Brain microvascular endothelial cell (primary cell): ENCODE data around the gene SMIM23.

Experiments
- DNase-seq: peaks from one replicate; pipeline ENCODE4 v3.0.0-alpha.2; 2020
- H3K27ac ChIP-seq: fragments of 250-450 bp; sonication (Bioruptor Pico); 2 replicates; pipeline ENCODE4 v1.5.1; 2020; ENCODE audit warnings: mild to moderate bottlenecking, moderate library complexity
- H3K27me3 ChIP-seq: fragments of 250-450 bp; sonication (Bioruptor Pico); replicated peaks from 2 replicates; pipeline ENCODE4 v1.5.1; 2020; ENCODE audit warnings: mild to moderate bottlenecking
- H3K36me3 ChIP-seq: fragments of 250-450 bp; sonication (Bioruptor Pico); replicated peaks from 2 replicates; pipeline ENCODE4 v1.5.1; 2020; ENCODE audit warnings: mild to moderate bottlenecking
- H3K4me3 ChIP-seq: 2 replicates; pipeline ENCODE4 v1.5.1; 2011; ENCODE audit warnings: low read depth, mild to moderate bottlenecking, control low read depth, low read length, moderate library complexity
- in situ Hi-C: cut with HindIII; loops from 2 replicates; pipeline ENCODE4 v1.10.0; 2017; ENCODE audit warnings: low sequenced_read_pairs, low pct_ligation_motif_present
- TF ChIP-seq, protein P1 (sequence below): IDR thresholded peaks from 2 replicates; pipeline ENCODE4 v1.5.1; 2011; ENCODE audit warnings: low read depth, mild to moderate bottlenecking, moderate library complexity, low read length, control low read depth, inconsistent platforms; ENCODE audit errors: missing control alignments

The SMIM23 gene

GRCh38 chr5:171785517-171785916 is at the start of gene SMIM23:
TSS of gene SMIM23 (plus strand) at chr5:171785817. CDS start at chr5:171785872, 55 bp downstream.
- no peak for DNase-seq
- no peak within 1 kb of the TSS for H3K27ac ChIP-seq
- in situ Hi-C loops: no loop called here
- no peak within 1 kb of the TSS for H3K4me3 ChIP-seq
- no peaks in the 10 kb centered on the region for H3K27me3 ChIP-seq
- TF ChIP-seq, protein P1, sequence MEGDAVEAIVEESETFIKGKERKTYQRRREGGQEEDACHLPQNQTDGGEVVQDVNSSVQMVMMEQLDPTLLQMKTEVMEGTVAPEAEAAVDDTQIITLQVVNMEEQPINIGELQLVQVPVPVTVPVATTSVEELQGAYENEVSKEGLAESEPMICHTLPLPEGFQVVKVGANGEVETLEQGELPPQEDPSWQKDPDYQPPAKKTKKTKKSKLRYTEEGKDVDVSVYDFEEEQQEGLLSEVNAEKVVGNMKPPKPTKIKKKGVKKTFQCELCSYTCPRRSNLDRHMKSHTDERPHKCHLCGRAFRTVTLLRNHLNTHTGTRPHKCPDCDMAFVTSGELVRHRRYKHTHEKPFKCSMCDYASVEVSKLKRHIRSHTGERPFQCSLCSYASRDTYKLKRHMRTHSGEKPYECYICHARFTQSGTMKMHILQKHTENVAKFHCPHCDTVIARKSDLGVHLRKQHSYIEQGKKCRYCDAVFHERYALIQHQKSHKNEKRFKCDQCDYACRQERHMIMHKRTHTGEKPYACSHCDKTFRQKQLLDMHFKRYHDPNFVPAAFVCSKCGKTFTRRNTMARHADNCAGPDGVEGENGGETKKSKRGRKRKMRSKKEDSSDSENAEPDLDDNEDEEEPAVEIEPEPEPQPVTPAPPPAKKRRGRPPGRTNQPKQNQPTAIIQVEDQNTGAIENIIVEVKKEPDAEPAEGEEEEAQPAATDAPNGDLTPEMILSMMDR: no peak
- no peaks in the 10 kb centered on the region for H3K36me3 ChIP-seq

GRCh38 chr5:171736976-171737891 is 48.4 kb upstream of the SMIM23 start:
- TF ChIP-seq, protein P1: no peak
- H3K27ac ChIP-seq: no peak overlapping the region
- DNase-seq: no peak
- no peaks in the 10 kb centered on the region for H3K36me3 ChIP-seq
- in situ Hi-C loops: no loop called here
- peaks cover 2% of the 10 kb centered on the region for H3K27me3 ChIP-seq
- no peak overlapping the region for H3K4me3 ChIP-seq

- Histone ChIP-seq H3K36me3 (no peaks in the 10 kb centered on the region), H3K27me3 (peaks cover 2% of the 10 kb centered on the region), H3K27ac (no peak overlapping the region), H3K4me3 (no peak overlapping the region)
- DNase-seq: no peak
- TF ChIP-seq, protein P1: no peak
- in situ Hi-C loops: no loop called here
Observed at GRCh38 chr5:171738501-171738900, 47.1 kb upstream of the SMIM23 start.

GRCh38 chr5:171739271-171739670 is 46.3 kb upstream of the SMIM23 start:
- H3K36me3 ChIP-seq: no peaks in the 10 kb centered on the region
- DNase-seq: no peak
- in situ Hi-C loops: no loop called here
- H3K27ac ChIP-seq: no peak overlapping the region
- no peak overlapping the region for H3K4me3 ChIP-seq
- TF ChIP-seq, protein P1: no peak
- H3K27me3 ChIP-seq: peaks cover 2% of the 10 kb centered on the region

DNA sequence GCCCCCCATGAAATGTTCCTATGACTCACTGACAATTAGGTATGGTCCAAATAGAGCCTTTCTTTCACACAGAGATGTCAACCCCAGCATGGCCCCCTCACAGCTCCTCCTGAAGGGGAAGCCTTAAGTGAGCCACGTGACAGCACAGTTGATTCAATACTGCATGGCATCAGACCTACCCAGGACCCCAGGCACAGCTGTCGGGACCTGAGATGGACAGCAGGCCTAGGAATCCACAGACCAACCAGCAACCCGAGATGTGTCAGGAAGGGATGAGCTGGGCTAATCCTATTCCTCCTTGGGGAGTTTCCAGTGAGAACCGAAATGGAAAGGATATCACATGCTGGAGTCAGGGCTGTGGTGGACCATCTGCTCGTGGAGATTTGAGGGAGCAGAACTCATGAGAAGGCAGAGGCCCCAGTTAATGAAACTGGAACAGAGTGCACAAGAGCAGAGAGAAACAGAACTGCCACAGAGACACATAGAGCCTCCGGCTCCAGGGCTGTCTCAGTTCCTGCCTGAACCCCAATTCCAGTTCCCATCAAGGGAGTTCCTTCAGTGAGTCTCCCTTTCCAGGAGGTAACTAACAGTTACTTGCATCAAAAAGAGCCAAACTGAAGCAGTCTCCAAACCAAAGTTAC is 42.1 kb upstream of the SMIM23 start:
- H3K27ac ChIP-seq: no peak overlapping the region
- TF ChIP-seq, protein P1: no peak
- H3K27me3 ChIP-seq: no peaks in the 10 kb centered on the region
- no peaks in the 10 kb centered on the region for H3K36me3 ChIP-seq
- no peak overlapping the region for H3K4me3 ChIP-seq
- in situ Hi-C loops: no loop called here
- no peak for DNase-seq
